Thyroid gland (tissue), 4 donors: ENCODE measurements around the gene VPS37C.
"Not testable (repeated sequence)": the region's sequence is repeated elsewhere in the genome, so short reads cannot be mapped to it uniquely, and the experiment has no call there.

Experiments used
- CTCF ChIP-seq, 6 experiments: fragments of 200-600 bp in 3 of 6; fragments of 450-650 bp in 3 of 6; sonication (generic) in 3 of 6; IDR thresholded peaks; one replicate each; pipeline ENCODE4 v1.5.1; 2016 to 2019; ENCODE audit warnings: antibody characterized with exemption in 6 of 6, mild to moderate bottlenecking in 2 of 6, inconsistent platforms in 1 of 6, moderate library complexity in 1 of 6
- POLR2A ChIP-seq, 2 donors: fragments of 450-650 bp; IDR thresholded peaks; one replicate each; pipeline ENCODE4 v1.6.1; 2017; ENCODE audit warnings: antibody characterized with exemption in 2 of 2, mild to moderate bottlenecking in 2 of 2, moderate library complexity in 1 of 2

- TF ChIP-seq CTCF, POLR2A (IDR thresholded peaks at IDR 0.05): not testable (repeated sequence)
These were observed 63.0 kb downstream of the VPS37C start for GRCh38 chr11:61098261-61098660.
